Neural crest cell (in vitro differentiated cells): Measurements from ENCODE around the gene MARK2. TPM values are rescaled to one million over a fixed set of nuclear protein-coding genes. Genes with fewer than 3 reads are reported as not detected.

Source experiments
- DNase-seq: peaks from one replicate; pipeline ENCODE4 v3.0.0; 2021; ENCODE audit warnings: low read depth, mixed read lengths, low spot score
- H3K27ac Mint-ChIP-seq: one replicate; pipeline ENCODE4 v1.8.0; 2021; ENCODE audit warnings: mild to moderate bottlenecking, mixed read lengths; ENCODE audit not compliant: unreplicated experiment
- H3K27me3 Mint-ChIP-seq: 2 replicates; pipeline ENCODE4 v1.8.0; 2021; ENCODE audit warnings: low read depth, mild to moderate bottlenecking, mixed read lengths
- H3K36me3 Mint-ChIP-seq: 2 replicates; pipeline ENCODE4 v1.8.0; 2021; ENCODE audit warnings: low read depth, mild to moderate bottlenecking, mixed read lengths
- H3K4me1 Mint-ChIP-seq: 2 replicates; pipeline ENCODE4 v1.8.0; 2021; ENCODE audit warnings: mixed read lengths
- H3K4me3 Mint-ChIP-seq: one replicate; pipeline ENCODE4 v1.8.0; 2021; ENCODE audit warnings: mild to moderate bottlenecking, mixed read lengths
- H3K9me3 Mint-ChIP-seq: 2 replicates; pipeline ENCODE4 v1.8.0; 2021; ENCODE audit warnings: mixed read lengths
- CTCF ChIP-seq: fragments of 200-600 bp; sonication (generic); conservative IDR thresholded peaks from 2 replicates; pipeline ENCODE4 v1.5.0; 2021; ENCODE audit warnings: antibody characterized with exemption, mild to moderate bottlenecking
- total RNA-seq: library from RNA; stranded (reverse); gene quantifications from 2 replicates; pipeline ENCODE4 v1.2.1, GENCODE V29; 2021

The MARK2 gene
- total RNA-seq, 1 donor from 2014 or later, result 42.4 TPM

GRCh38 chr11:63849691-63850090, 10.8 kb downstream of the MARK2 start:
- H3K27ac Mint-ChIP-seq, result peak overlapping the region; percentile 83
- H3K4me1 Mint-ChIP-seq, result peaks cover 38% of the 10 kb centered on the region
- H3K27me3 Mint-ChIP-seq, result no peaks in the 10 kb centered on the region
- no peak for TF ChIP-seq CTCF
- H3K36me3 Mint-ChIP-seq, result no peaks in the 10 kb centered on the region
- H3K9me3 Mint-ChIP-seq, result no peaks in the 10 kb centered on the region
- no peak for DNase-seq
- H3K4me3 Mint-ChIP-seq, result no peak overlapping the region

- Mint-ChIP-seq H3K4me1 (peaks cover 40% of the 10 kb centered on the region), H3K27ac (no peak overlapping the region), H3K4me3 (no peak overlapping the region), H3K9me3 (no peaks in the 10 kb centered on the region), H3K36me3 (peaks cover 4% of the 10 kb centered on the region), H3K27me3 (no peaks in the 10 kb centered on the region)
- no peak for DNase-seq
- TF ChIP-seq CTCF, result no peak
Measured at GRCh38 chr11:63850920-63851319, 12.0 kb downstream of the MARK2 start.

- Mint-ChIP-seq H3K4me3 (no peak overlapping the region), H3K27ac (no peak overlapping the region), H3K9me3 (no peaks in the 10 kb centered on the region), H3K4me1 (peaks cover 44% of the 10 kb centered on the region), H3K27me3 (no peaks in the 10 kb centered on the region), H3K36me3 (peaks cover 4% of the 10 kb centered on the region)
- no peak for DNase-seq
- TF ChIP-seq CTCF, result no peak
Measured at GRCh38 chr11:63851364-63851763, 12.5 kb downstream of the MARK2 start.

GRCh38 chr11:63853476-63853875, 14.6 kb downstream of the MARK2 start:
- peaks cover 35% of the 10 kb centered on the region for H3K4me1 Mint-ChIP-seq
- H3K9me3 Mint-ChIP-seq, result no peaks in the 10 kb centered on the region
- no peak for DNase-seq
- peaks cover 4% of the 10 kb centered on the region for H3K36me3 Mint-ChIP-seq
- no peak for TF ChIP-seq CTCF
- no peak overlapping the region for H3K4me3 Mint-ChIP-seq
- H3K27me3 Mint-ChIP-seq, result no peaks in the 10 kb centered on the region
- no peak overlapping the region for H3K27ac Mint-ChIP-seq

- peaks cover 33% of the 10 kb centered on the region for H3K4me1 Mint-ChIP-seq
- H3K9me3 Mint-ChIP-seq, result no peaks in the 10 kb centered on the region
- TF ChIP-seq CTCF, result no peak
- no peak overlapping the region for H3K4me3 Mint-ChIP-seq
- no peaks in the 10 kb centered on the region for H3K27me3 Mint-ChIP-seq
- no peak overlapping the region for H3K27ac Mint-ChIP-seq
- DNase-seq, result no peak
- H3K36me3 Mint-ChIP-seq, result peaks cover 4% of the 10 kb centered on the region
Measured at GRCh38 chr11:63854696-63855095, 15.8 kb downstream of the MARK2 start.

GRCh38 chr11:63855975-63856374, 17.1 kb downstream of the MARK2 start:
- no peak for TF ChIP-seq CTCF
- Mint-ChIP-seq H3K9me3 (no peaks in the 10 kb centered on the region), H3K27me3 (no peaks in the 10 kb centered on the region), H3K4me3 (no peak overlapping the region), H3K4me1 (peaks cover 25% of the 10 kb centered on the region), H3K36me3 (peaks cover 4% of the 10 kb centered on the region), H3K27ac (no peak overlapping the region)
- DNase-seq, result no peak
